Spleen (tissue), 11 donors: ENCODE measurements around the gene SEMA3A. TPM values are rescaled to one million over a fixed set of nuclear protein-coding genes. Genes with fewer than 3 reads are reported as not detected.

Source experiments
- DNase-seq: peaks from one replicate; pipeline ENCODE4 v3.0.0-alpha.2; 2020
- H3K27ac ChIP-seq, 8 donors: fragments of 200-600 bp; sonication (generic) in 7 of 8; 1 replicate in 4 of 8; 2 replicates in 4 of 8; pipeline versions ENCODE4 v1.5.0 to v1.8.0; 2016 to 2021; ENCODE audit warnings: inconsistent platforms in 4 of 8, mild to moderate bottlenecking in 4 of 8, moderate library complexity in 1 of 8
- H3K27me3 ChIP-seq, 7 donors: fragments of 200-600 bp; sonication (generic) in 6 of 7; replicated peaks in 1 of 7; 1 replicate in 4 of 7; 2 replicates in 3 of 7; pipeline versions ENCODE4 v1.5.0 to v1.8.0; 2016 to 2021; ENCODE audit warnings: inconsistent platforms in 3 of 7, mild to moderate bottlenecking in 1 of 7
- H3K36me3 ChIP-seq, 6 donors: fragments of 200-600 bp; sonication (generic) in 5 of 6; 1 replicate in 4 of 6; 2 replicates in 2 of 6; pipeline versions ENCODE4 v1.5.0 to v1.8.0; 2016 to 2021; ENCODE audit warnings: inconsistent platforms in 2 of 6
- H3K4me1 ChIP-seq, 6 donors: fragments of 200-600 bp; sonication (generic) in 5 of 6; 1 replicate in 3 of 6; 2 replicates in 3 of 6; pipeline versions ENCODE4 v1.5.0 to v1.8.0; 2016 to 2021; ENCODE audit warnings: inconsistent platforms in 3 of 6
- H3K4me3 ChIP-seq, 8 donors: fragments of 200-600 bp; sonication (generic) in 7 of 8; 1 replicate in 4 of 8; 2 replicates in 4 of 8; pipeline versions ENCODE4 v1.5.0 to v1.8.0; 2016 to 2021; ENCODE audit warnings: inconsistent platforms in 4 of 8, mild to moderate bottlenecking in 4 of 8, moderate library complexity in 2 of 8
- H3K9me3 ChIP-seq, 8 donors: fragments of 200-600 bp; sonication (generic) in 7 of 8; 1 replicate in 4 of 8; 2 replicates in 4 of 8; pipeline versions ENCODE4 v1.5.0 to v1.8.0; 2016 to 2021; ENCODE audit warnings: inconsistent platforms in 4 of 8
- CTCF ChIP-seq, 11 experiments: fragments of 200-600 bp in 7 of 11; fragments of 450-650 bp in 4 of 11; sonication (generic) in 4 of 11; IDR thresholded peaks in 8 of 11; conservative IDR thresholded peaks in 3 of 11; 1 replicate in 7 of 11; 2 replicates in 4 of 11; pipeline versions ENCODE4 v1.4.0 to v1.8.0; 2016 to 2021; ENCODE audit warnings: antibody characterized with exemption in 11 of 11, inconsistent platforms in 4 of 11, mild to moderate bottlenecking in 1 of 11
- POLR2A ChIP-seq, 3 donors: fragments of 450-650 bp; IDR thresholded peaks; one replicate each; pipeline ENCODE4 v1.5.1; 2017; ENCODE audit warnings: antibody characterized with exemption in 3 of 3, mild to moderate bottlenecking in 1 of 3
- POLR2AphosphoS5 ChIP-seq, 3 donors: sonication (generic); formaldehyde crosslinking; IDR thresholded peaks; one replicate each; pipeline ENCODE4 v1.5.1; 2017; ENCODE audit warnings: antibody characterized with exemption in 3 of 3
- WGBS, 5 donors: extraction: QIAGEN DNeasy Blood & Tissue Kit in 3 of 5; methylation state at CpG; one replicate each; pipeline versions ENCODE4 v1.1.5 to v1.1.7; 2013 to 2018; 5-methylcytosine and 5-hydroxymethylcytosine counted together
- intact Hi-C: fragments of 100-400 bp; cut with DNase I; formaldehyde crosslinking; loops from one replicate; pipeline ENCODE4 v1.15.0; 2023; ENCODE audit warnings: low total_unique reads
- polyA plus RNA-seq, 3 donors: library from polyadenylated mRNA; stranded (reverse); fragments of 200-250 nt; gene quantifications; one replicate each; pipeline ENCODE4 v1.2.1, GENCODE V29; 2013
- total RNA-seq, 7 donors: library from RNA; depleted of rRNA in 3 of 7; stranded (reverse); fragments of >200 nt in 3 of 7; fragmentation: NEBNext Ultra II Directional in 4 of 7; extraction: Animal tissue kit (Norgen Biotek cat#: 25700) in 4 of 7; gene quantifications; one replicate each; pipeline versions ENCODE4 v1.1.0 to v1.2.1, GENCODE V29; 2016 to 2021
- donor health status: healthy with polysubstance abuse.
- donor health status: DM: no; HTN: no; CAD: no; lungs with moderate emphysema.
- donor health status: DM: no; HTN: no; CAD: no.
- donor health status: Bipolar disorder and iron deficiency.
- donor health status: healthy.
- donor health status: DM: no; HTN: no; CAD: no.
- donor health status: DM: yes; HTN: yes; CAD: no.

Gene SEMA3A
- total and polyA plus RNA-seq, 10 donors: 1.1 to 48.5 (median 15.3) TPM

- no peak for DNase-seq
- peaks cover 0 to 3% (median 0%) of the 10 kb centered on the region in 8 donors for H3K9me3 ChIP-seq
- intact Hi-C loops: no loop called here
- H3K27me3 ChIP-seq: no peaks in the 10 kb centered on the region
- 59 to 87% (median 76%) methylated on average over 1 of the region's 1 CpG for WGBS, 5 donors
- no peaks in the 10 kb centered on the region for H3K36me3 ChIP-seq
- no peaks in the 10 kb centered on the region for H3K4me1 ChIP-seq
- TF ChIP-seq POLR2AphosphoS5 (IDR thresholded peaks at IDR 0.05) (no peak), POLR2A (IDR thresholded peaks at IDR 0.05) (no peak)
- no peak overlapping the region for H3K27ac ChIP-seq
- no peak overlapping the region for H3K4me3 ChIP-seq
Observed at GRCh38 chr7:84162584-84162983, 32.0 kb downstream of the SEMA3A start.

GRCh38 chr7:84162125-84162524 lies 32.5 kb downstream of the SEMA3A start:
- H3K36me3 ChIP-seq: no peaks in the 10 kb centered on the region
- peaks cover 0 to 3% (median 0%) of the 10 kb centered on the region in 8 donors for H3K9me3 ChIP-seq
- H3K4me1 ChIP-seq: no peaks in the 10 kb centered on the region
- H3K27ac ChIP-seq: no peak overlapping the region
- intact Hi-C loops: no loop called here
- no peak overlapping the region for H3K4me3 ChIP-seq
- no peaks in the 10 kb centered on the region for H3K27me3 ChIP-seq
- TF ChIP-seq POLR2AphosphoS5 (IDR thresholded peaks at IDR 0.05): no peak
- no peak for TF ChIP-seq POLR2A (IDR thresholded peaks at IDR 0.05)
- no peak for TF ChIP-seq CTCF (IDR thresholded peaks at IDR 0.05 in 8 of 11, conservative IDR thresholded peaks at IDR 0.05 in 3 of 11)
- no peak for DNase-seq

GRCh38 chr7:84161398-84161797 lies 33.2 kb downstream of the SEMA3A start:
- TF ChIP-seq POLR2A (IDR thresholded peaks at IDR 0.05): no peak
- TF ChIP-seq POLR2AphosphoS5 (IDR thresholded peaks at IDR 0.05): no peak
- no peak for TF ChIP-seq CTCF (IDR thresholded peaks at IDR 0.05 in 8 of 11, conservative IDR thresholded peaks at IDR 0.05 in 3 of 11)
- Histone ChIP-seq H3K4me3 (no peak overlapping the region), H3K9me3 (peaks cover 0 to 3% (median 0%) of the 10 kb centered on the region in 8 donors), H3K27ac (no peak overlapping the region), H3K27me3 (no peaks in the 10 kb centered on the region), H3K4me1 (no peaks in the 10 kb centered on the region), H3K36me3 (no peaks in the 10 kb centered on the region)
- intact Hi-C loops: no loop called here
- WGBS, 5 donors: 90 to 97% (median 95%) methylated on average over 1 of the region's 1 CpG
- no peak for DNase-seq

- H3K4me3 ChIP-seq: no peak overlapping the region
Observed at GRCh38 chr7:84159435-84159834, 35.2 kb downstream of the SEMA3A start.

GRCh38 chr7:84157171-84157570 lies 37.4 kb downstream of the SEMA3A start:
- WGBS, 5 donors: 88 to 95% (median 91%) methylated on average over 4 of the region's 4 CpGs
- intact Hi-C loops: no loop called here
- H3K36me3 ChIP-seq: no peaks in the 10 kb centered on the region
- H3K27me3 ChIP-seq: no peaks in the 10 kb centered on the region
- peaks cover 0 to 4% (median 0%) of the 10 kb centered on the region in 6 donors for H3K4me1 ChIP-seq
- TF ChIP-seq CTCF (IDR thresholded peaks at IDR 0.05 in 8 of 11, conservative IDR thresholded peaks at IDR 0.05 in 3 of 11): no peak
- TF ChIP-seq POLR2AphosphoS5 (IDR thresholded peaks at IDR 0.05): no peak
- H3K4me3 ChIP-seq: no peak overlapping the region
- no peak overlapping the region for H3K27ac ChIP-seq
- DNase-seq: no peak
- H3K9me3 ChIP-seq: no peaks in the 10 kb centered on the region

More at GRCh38 chr7:84159435-84159834, 35.2 kb downstream of the SEMA3A start:
- intact Hi-C loops: no loop called here
- H3K27me3 ChIP-seq: no peaks in the 10 kb centered on the region
- H3K9me3 ChIP-seq: no peaks in the 10 kb centered on the region
- TF ChIP-seq POLR2A (IDR thresholded peaks at IDR 0.05): no peak
- H3K4me1 ChIP-seq: peaks cover 0 to 4% (median 0%) of the 10 kb centered on the region in 6 donors
- H3K36me3 ChIP-seq: no peaks in the 10 kb centered on the region
- DNase-seq: no peak
- H3K27ac ChIP-seq: no peak overlapping the region
